GM18519 (cell line): ENCODE measurements around the gene GRB10.
"Not testable (repeated sequence)": the region's sequence is repeated elsewhere in the genome, so short reads cannot be mapped to it uniquely, and the experiment has no call there.

Experiments
- ATAC-seq: cut with Tn5 transposase; IDR thresholded peaks from one replicate; pipeline ENCODE4 v1.9.1; 2021; ENCODE audit warnings: mild to moderate bottlenecking, moderate library complexity; ENCODE audit not compliant: unreplicated experiment, low FRiP score

The GRB10 gene

DNA sequence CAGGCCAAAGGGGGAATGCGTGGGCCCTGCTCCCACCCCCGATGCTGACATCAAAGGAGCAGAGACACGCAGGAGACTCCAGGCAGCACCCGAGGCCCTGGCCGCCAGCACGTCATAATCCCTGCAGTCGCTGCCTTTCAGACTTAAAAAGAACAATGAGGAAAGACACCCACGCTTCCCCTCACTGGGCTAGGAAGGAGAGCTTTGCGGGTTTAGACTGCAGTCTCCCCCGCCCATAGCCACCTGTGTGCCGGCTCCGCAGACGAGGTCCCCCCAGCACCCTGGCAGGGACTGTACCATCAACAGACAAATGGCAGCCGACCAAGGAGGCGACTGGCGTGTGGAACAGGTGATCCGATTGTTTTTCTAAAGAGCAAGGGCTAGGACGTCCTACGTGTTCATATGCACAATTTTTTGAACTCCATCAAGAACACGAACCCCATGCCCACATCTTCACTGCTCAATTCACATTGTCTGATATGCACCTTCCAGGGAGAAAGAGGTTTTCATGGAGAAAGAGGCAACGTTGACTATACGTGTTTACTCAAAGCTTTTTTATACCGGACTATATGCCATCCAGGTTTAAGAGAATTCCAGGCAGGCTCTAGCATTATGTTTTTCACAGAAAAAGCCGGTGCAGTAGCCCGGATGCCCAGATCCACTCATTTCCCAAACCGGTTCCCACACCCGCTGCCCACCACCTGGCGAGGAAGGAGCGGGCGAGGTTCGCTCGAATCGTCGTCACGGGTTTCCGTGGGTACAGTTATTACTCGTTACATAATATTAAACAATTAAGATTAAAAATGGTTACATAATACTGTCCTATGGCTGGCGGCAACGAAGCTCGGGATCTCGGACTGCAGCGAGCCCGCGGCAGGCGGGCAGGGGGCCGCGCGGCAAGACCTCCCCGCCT is 1.1 kb downstream of the GRB10 start:
- no peak for ATAC-seq

DNA sequence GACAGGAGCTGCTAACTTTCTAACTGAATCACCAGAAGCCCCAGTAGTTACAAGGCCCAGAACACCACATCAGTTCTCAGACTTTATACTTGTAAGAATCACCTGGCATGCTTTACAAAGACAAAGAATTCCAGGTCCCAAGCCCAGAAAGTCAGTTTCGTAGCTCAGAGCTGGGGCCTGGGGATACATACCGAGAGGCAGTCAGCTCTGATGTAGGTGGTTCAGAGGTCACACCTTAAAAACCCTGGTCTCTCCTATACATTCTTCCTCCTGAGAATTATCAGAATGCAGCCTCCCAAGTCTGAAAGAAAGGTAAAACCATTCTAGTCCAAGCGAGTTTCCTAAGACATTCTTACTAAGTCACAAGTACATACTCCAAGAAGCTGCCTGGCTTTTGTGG is 2.3 kb downstream of the GRB10 start:
- ATAC-seq: no peak

DNA sequence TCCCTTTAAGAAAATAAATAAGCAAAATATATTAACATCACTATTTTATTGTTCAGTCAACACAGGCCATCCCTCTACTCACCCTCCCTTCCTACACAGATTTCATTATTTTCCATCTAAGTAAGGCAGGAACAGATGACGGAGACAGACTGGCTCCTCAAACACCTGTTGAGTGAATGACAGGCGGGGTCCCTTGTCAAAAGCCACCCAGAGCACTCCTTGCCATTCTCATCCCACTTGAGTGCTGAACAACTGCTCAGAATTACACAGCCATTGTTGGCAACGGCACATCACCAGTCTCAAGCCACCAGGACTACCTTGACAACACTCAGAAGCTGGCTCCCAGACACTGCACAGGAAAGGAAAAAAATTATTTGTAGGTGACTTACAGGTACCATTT is 3.3 kb downstream of the GRB10 start:
- ATAC-seq: no peak

GRCh38 chr7:50778189-50778588 is 4.5 kb downstream of the GRB10 start:
- no peak for ATAC-seq

DNA sequence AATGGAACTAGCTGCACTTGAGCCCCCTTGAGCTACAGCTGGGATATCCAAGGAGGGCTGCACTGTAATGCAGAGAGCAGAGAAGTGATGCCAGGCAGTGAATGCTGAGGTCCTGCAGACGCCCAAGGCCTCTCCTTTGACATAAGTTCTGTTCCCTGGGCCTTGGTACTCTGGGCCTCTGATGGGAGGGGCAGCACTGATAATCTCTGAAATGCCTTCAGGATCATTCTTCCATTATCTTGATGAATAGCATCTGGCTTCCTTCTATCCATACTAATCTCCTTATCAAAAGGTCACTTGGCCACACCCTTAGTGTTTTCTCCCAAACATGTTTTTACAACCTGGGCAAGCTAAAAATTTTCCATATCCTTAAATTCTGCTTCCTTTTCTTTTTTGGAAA is 6.9 kb downstream of the GRB10 start:
- no peak for ATAC-seq

DNA sequence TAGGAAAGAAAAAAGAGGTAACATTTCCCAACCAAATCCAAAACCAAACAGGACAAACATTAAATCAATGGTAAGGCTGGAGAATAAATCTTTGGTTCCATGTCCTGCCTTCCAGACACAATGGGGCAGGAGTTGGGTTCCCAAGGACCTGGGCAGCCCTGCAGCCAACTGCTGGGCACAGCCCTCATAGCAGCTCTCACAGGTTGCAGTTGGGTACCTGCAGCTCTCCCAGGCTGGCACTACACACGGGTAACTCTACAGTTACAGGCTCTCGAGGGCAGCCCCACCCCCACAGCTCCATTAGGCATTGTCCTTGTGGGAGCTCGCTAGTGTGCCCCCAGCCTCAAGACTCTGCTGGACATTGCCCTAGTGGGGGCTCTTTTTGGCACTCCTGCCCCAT is 7.5 kb downstream of the GRB10 start:
- no peak for ATAC-seq

DNA sequence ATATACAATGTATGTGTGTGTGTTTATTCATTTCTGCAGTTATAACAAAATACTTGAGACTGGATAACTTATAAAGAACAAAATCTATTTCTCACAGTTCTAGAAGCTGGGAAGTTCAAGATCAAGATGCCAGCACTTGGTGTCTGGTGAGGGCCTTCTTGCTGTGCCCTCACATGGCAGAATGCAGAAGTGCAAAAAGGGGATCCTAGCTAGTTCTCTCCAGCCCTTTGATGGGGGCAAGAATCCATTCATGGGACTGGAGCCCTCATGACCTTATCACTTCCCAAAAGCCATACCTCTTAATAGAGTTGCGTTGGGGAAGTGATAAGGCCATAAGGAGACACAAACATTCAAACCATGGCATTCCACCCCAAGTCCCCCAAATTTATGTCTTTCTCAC is 8.4 kb downstream of the GRB10 start:
- no peak for ATAC-seq

DNA sequence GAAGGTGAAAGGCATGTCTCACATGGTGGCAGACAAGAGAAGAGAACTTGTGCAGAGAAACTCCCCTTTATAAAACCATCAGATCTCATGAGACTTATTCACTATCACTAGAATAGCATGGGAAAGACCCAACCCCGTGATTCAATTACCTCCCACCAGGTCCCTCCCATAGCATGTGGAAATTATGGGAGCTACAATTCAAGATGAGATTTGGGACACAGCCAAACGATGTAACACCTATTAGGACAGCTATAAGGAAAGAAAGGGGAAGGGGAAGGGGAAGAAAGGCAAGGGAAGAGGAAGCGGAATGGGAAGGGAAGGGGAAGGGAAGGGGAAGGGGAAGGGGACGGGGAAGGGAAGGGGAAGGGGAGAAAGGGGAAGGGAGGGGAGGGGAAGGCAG is 9.6 kb downstream of the GRB10 start:
- ATAC-seq: not testable (repeated sequence)

- no peak for ATAC-seq
These were observed 11.3 kb downstream of the GRB10 start for GRCh38 chr7:50771120-50772002.

DNA sequence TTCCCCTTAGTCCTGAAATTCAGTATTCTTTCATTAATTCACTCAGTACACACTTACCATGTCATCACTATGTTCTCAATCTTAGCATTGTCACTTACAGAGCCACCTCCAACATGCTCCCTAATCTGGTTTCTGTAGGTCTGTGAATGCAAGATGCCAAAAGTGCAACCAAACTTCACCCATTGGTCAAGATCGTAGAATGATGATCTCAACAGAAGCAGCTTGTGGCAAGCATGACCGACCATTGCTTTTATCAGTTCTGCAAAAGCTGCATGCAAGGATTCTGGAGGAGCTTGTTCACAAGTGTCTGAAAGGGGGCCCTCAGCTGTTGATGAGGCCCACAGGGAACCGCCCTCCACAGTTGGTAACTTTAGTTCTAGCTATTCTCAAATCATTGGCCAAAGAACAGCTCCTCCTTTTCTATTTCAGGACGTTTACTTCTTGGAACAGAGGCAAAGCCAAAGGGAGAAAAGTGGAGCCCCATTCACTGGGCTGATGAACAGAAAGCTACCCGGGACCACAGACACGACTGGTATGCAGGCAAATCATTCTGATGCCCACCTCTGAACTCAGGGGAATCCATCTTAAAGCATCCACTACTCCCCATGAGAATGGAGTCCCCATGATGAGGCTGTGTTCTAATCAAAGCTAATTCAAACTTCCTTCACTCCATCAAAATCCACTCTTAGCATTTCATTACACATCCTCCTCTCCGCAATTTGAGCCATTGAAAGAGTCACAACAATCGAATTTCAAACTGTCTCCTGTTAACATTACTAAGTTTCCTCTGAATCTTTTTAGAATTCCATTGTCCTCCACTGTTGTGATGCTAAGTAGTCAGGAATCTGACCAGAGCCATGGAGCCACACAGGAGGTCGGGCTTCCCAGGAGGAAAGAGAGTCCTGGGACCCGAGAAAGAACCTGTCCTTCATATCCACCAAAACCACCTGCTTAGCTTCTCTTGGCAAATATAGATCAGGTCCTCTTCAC is 13.9 kb downstream of the GRB10 start:
- no peak for ATAC-seq

- no peak for ATAC-seq
These were observed 15.9 kb downstream of the GRB10 start for GRCh38 chr7:50766849-50767207.

DNA sequence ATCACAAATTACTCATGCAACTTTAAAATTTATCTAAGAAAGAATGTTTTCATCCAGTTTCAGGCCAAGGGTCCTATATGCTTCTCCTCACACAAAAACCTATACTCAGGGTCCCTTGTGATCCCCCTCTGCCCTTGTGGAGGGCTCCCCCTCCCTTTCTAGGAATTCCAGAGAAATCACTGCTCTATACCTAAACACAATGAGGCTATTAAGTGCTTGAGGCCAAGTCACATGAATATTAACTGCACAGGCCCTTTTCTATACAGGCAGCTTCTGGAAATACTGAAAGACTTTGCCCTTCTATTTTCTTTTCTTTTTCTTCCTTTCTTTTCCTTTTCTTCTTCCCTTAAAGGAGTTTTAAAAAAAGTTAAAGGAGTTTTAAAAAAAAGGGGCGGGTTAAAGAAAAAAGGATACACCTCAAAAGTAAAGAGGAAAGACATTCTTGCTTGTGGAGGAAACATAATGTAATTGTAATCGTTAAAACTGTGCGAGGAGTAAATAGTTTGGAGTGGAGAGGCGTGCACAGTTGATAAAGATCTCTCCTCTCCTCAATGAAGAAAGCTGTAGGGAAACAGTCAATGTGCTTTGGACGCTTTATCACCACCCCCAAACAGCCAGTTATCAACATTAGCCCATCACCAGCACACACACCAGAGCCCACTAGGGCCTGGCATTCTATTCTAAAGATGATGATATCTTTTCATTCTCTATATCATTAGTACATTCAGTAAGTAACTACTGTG is 16.4 kb downstream of the GRB10 start:
- ATAC-seq: no peak

DNA sequence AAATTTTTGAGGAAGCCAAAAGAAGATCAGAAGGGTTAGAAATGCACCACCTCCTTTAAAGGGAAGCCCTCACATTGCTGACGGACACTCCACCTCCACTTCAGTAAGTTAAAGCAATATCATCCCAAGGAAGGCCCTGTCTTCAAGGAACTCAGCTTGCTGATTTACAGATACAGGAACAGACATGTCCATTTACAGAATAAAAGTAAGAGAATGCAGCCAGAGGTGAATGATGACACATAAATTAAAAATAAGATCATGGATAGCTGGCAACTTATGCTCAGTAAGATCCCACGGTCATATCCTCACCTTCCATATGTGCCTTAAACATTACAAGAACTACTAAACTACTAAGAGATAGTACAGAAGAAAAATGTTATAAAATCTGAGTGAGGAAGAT is 20.4 kb downstream of the GRB10 start:
- no peak for ATAC-seq

DNA sequence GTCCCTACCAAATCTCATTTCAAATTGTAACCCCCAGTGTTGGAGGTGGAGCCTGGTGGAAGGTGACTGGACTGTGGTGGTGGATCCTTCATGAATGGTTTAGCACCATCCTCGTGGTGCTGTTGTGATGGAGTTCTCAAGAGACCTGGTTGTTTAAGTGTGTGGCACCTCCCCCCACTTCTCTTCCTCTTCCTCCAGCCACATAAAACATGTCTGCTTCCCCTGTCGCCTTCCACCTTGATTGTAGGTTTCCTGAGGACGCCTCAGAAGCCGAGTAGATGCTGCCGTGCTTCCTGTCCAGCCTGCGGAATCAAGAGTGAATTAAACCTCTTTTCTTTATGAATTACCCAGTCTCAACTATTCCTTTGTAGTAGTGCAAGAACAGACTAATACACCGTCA is 21.0 kb downstream of the GRB10 start:
- no peak for ATAC-seq

- no peak for ATAC-seq
These were observed 24.8 kb downstream of the GRB10 start for GRCh38 chr7:50757703-50758390.

- ATAC-seq: no peak
These were observed 26.5 kb downstream of the GRB10 start for GRCh38 chr7:50756180-50756579.

- ATAC-seq: no peak
These were observed 28.0 kb downstream of the GRB10 start for GRCh38 chr7:50754684-50755083.

- no peak for ATAC-seq
These were observed 28.5 kb downstream of the GRB10 start for GRCh38 chr7:50754241-50754640.

DNA sequence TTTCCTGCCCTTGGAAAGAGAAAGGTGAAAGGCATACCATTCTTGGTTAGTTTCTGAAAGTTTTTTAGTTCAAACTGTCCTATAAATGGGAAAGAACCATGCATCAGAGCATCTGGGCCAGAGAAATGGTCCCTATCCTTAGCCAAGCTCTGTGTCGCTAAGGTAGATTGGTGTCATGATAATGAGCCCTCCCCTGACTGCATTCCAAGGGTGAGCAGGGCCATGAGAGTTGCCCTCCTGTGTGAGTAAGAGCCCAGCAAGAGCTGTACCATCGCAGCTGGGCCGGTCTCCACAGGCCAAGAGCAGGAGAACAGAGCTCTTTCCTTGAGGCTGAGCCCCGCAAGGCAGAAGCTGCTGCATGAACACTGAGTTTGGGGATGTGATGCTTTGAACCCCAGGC is 30.3 kb downstream of the GRB10 start:
- ATAC-seq: no peak
